Neural crest cell (in vitro differentiated cells): ENCODE results near the gene C1QB. TPM values are rescaled to one million over a fixed set of nuclear protein-coding genes. Genes with fewer than 3 reads are reported as not detected.
"Not testable (repeated sequence)": the region's sequence is repeated elsewhere in the genome, so short reads cannot be mapped to it uniquely, and the experiment has no call there.

Experiments used
- DNase-seq: peaks from one replicate; pipeline ENCODE4 v3.0.0; 2021; ENCODE audit warnings: low read depth, mixed read lengths, low spot score
- H3K27ac Mint-ChIP-seq: one replicate; pipeline ENCODE4 v1.8.0; 2021; ENCODE audit warnings: mild to moderate bottlenecking, mixed read lengths; ENCODE audit not compliant: unreplicated experiment
- H3K27me3 Mint-ChIP-seq: 2 replicates; pipeline ENCODE4 v1.8.0; 2021; ENCODE audit warnings: low read depth, mild to moderate bottlenecking, mixed read lengths
- H3K36me3 Mint-ChIP-seq: 2 replicates; pipeline ENCODE4 v1.8.0; 2021; ENCODE audit warnings: low read depth, mild to moderate bottlenecking, mixed read lengths
- H3K4me1 Mint-ChIP-seq: 2 replicates; pipeline ENCODE4 v1.8.0; 2021; ENCODE audit warnings: mixed read lengths
- H3K4me3 Mint-ChIP-seq: one replicate; pipeline ENCODE4 v1.8.0; 2021; ENCODE audit warnings: mild to moderate bottlenecking, mixed read lengths
- H3K9me3 Mint-ChIP-seq: 2 replicates; pipeline ENCODE4 v1.8.0; 2021; ENCODE audit warnings: mixed read lengths
- CTCF ChIP-seq: fragments of 200-600 bp; sonication (generic); conservative IDR thresholded peaks from 2 replicates; pipeline ENCODE4 v1.5.0; 2021; ENCODE audit warnings: antibody characterized with exemption, mild to moderate bottlenecking
- total RNA-seq: library from RNA; stranded (reverse); gene quantifications from 2 replicates; pipeline ENCODE4 v1.2.1, GENCODE V29; 2021

Gene C1QB
- total RNA-seq, 1 donor from 2014 or later: not detected

- Mint-ChIP-seq H3K4me3 (no peak overlapping the region), H3K9me3 (no peaks in the 10 kb centered on the region), H3K27me3 (no peaks in the 10 kb centered on the region), H3K4me1 (no peaks in the 10 kb centered on the region), H3K27ac (no peak overlapping the region), H3K36me3 (no peaks in the 10 kb centered on the region)
- no peak for DNase-seq
- TF ChIP-seq CTCF: no peak
Measured at GRCh38 chr1:22697980-22698379, 44.9 kb downstream of the C1QB start.

GRCh38 chr1:22699681-22700520 is 46.9 kb downstream of the C1QB start:
- H3K27ac Mint-ChIP-seq: no peak overlapping the region
- no peak for DNase-seq
- no peaks in the 10 kb centered on the region for H3K9me3 Mint-ChIP-seq
- no peaks in the 10 kb centered on the region for H3K36me3 Mint-ChIP-seq
- H3K4me3 Mint-ChIP-seq: no peak overlapping the region
- no peak for TF ChIP-seq CTCF
- peaks cover 3% of the 10 kb centered on the region for H3K4me1 Mint-ChIP-seq
- no peaks in the 10 kb centered on the region for H3K27me3 Mint-ChIP-seq

- Mint-ChIP-seq H3K4me1 (peaks cover 3% of the 10 kb centered on the region), H3K36me3 (no peaks in the 10 kb centered on the region), H3K4me3 (no peak overlapping the region), H3K27me3 (no peaks in the 10 kb centered on the region), H3K9me3 (no peaks in the 10 kb centered on the region), H3K27ac (no peak overlapping the region)
- no peak for DNase-seq
- no peak for TF ChIP-seq CTCF
Measured at GRCh38 chr1:22702296-22703085, 49.5 kb downstream of the C1QB start.

GRCh38 chr1:22704440-22705067 is 51.5 kb downstream of the C1QB start:
- no peak overlapping the region for H3K27ac Mint-ChIP-seq
- H3K36me3 Mint-ChIP-seq: no peaks in the 10 kb centered on the region
- peak; percentile 90 for DNase-seq
- no peaks in the 10 kb centered on the region for H3K27me3 Mint-ChIP-seq
- peak; percentile 91 for TF ChIP-seq CTCF
- peaks cover 18% of the 10 kb centered on the region for H3K4me1 Mint-ChIP-seq
- peak overlapping the region; percentile 69 for H3K4me3 Mint-ChIP-seq
- H3K9me3 Mint-ChIP-seq: no peaks in the 10 kb centered on the region

GRCh38 chr1:22705586-22705985 is 52.5 kb downstream of the C1QB start:
- Mint-ChIP-seq H3K4me1 (peaks cover 22% of the 10 kb centered on the region), H3K9me3 (no peaks in the 10 kb centered on the region), H3K4me3 (no peak overlapping the region), H3K27ac (no peak overlapping the region), H3K27me3 (no peaks in the 10 kb centered on the region), H3K36me3 (no peaks in the 10 kb centered on the region)
- TF ChIP-seq CTCF: no peak
- DNase-seq: no peak

GRCh38 chr1:22706100-22706499 is 53.1 kb downstream of the C1QB start:
- not testable (repeated sequence) for H3K9me3 Mint-ChIP-seq, H3K4me3 Mint-ChIP-seq, H3K36me3 Mint-ChIP-seq, H3K27me3 Mint-ChIP-seq, DNase-seq, H3K27ac Mint-ChIP-seq
- H3K4me1 Mint-ChIP-seq: peaks cover 22% of the 10 kb centered on the region
